ENCODE results near the gene GPHN.

Gene GPHN

DNA sequence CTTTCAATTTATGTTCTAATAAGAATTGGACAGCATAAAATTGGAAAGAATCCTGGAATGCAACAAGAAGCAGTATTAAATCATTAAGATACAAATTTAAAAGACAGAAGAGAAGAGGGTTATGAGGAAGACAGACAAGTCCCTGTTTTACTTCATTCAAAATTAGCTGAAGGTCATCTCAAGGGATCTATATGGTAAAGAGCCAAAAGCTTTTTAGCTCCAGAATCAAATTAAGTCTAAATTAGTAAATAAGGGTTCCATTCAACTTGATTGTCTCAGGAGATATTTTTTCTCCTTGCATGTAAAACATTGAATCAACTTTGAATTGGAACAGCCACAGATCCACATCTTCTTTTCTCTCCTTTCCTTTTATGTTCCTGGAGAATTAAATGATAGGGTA is 14.2 kb upstream of the GPHN start:
- Histone ChIP-seq H3K9me2 (ENCODE audit: low read depth, low read length) (no peaks in the 10 kb centered on the region), H3K9ac (ENCODE audit: low read length) (no peak overlapping the region), H4K20me1 (ENCODE audit: insufficient read depth, low read length) (no peaks in the 10 kb centered on the region), H3K4me3 (ENCODE audit: low read depth, low read length, poor library complexity, severe bottlenecking) (no peak overlapping the region), H3K4me2 (ENCODE audit: low read length) (no peak overlapping the region), H3K4me1 (ENCODE audit: insufficient read depth, low read length, severe bottlenecking) (no peaks in the 10 kb centered on the region), H3K9me3 (ENCODE audit: low read length) (no peaks in the 10 kb centered on the region), H3K79me2 (ENCODE audit: insufficient read depth, low read length) (no peaks in the 10 kb centered on the region), H3K27me3 (ENCODE audit: insufficient read depth, low read length) (no peaks in the 10 kb centered on the region), H3K36me3 (ENCODE audit: insufficient read depth, low read length) (no peaks in the 10 kb centered on the region), H2AFZ (ENCODE audit: low read length) (no peak overlapping the region), H3K27ac (ENCODE audit: low read depth, low read length, poor library complexity, severe bottlenecking) (no peak overlapping the region), H3F3A (ENCODE audit: insufficient read depth, low read length) (no peaks in the 10 kb centered on the region)
- TF ChIP-seq, protein P1, sequence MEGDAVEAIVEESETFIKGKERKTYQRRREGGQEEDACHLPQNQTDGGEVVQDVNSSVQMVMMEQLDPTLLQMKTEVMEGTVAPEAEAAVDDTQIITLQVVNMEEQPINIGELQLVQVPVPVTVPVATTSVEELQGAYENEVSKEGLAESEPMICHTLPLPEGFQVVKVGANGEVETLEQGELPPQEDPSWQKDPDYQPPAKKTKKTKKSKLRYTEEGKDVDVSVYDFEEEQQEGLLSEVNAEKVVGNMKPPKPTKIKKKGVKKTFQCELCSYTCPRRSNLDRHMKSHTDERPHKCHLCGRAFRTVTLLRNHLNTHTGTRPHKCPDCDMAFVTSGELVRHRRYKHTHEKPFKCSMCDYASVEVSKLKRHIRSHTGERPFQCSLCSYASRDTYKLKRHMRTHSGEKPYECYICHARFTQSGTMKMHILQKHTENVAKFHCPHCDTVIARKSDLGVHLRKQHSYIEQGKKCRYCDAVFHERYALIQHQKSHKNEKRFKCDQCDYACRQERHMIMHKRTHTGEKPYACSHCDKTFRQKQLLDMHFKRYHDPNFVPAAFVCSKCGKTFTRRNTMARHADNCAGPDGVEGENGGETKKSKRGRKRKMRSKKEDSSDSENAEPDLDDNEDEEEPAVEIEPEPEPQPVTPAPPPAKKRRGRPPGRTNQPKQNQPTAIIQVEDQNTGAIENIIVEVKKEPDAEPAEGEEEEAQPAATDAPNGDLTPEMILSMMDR (IDR thresholded peaks at IDR 0.05; ENCODE audit: low read length): no peak
- no peak for TF ChIP-seq EZH2 (IDR thresholded peaks at IDR 0.05; ENCODE audit: borderline replicate concordance, low read length)

DNA sequence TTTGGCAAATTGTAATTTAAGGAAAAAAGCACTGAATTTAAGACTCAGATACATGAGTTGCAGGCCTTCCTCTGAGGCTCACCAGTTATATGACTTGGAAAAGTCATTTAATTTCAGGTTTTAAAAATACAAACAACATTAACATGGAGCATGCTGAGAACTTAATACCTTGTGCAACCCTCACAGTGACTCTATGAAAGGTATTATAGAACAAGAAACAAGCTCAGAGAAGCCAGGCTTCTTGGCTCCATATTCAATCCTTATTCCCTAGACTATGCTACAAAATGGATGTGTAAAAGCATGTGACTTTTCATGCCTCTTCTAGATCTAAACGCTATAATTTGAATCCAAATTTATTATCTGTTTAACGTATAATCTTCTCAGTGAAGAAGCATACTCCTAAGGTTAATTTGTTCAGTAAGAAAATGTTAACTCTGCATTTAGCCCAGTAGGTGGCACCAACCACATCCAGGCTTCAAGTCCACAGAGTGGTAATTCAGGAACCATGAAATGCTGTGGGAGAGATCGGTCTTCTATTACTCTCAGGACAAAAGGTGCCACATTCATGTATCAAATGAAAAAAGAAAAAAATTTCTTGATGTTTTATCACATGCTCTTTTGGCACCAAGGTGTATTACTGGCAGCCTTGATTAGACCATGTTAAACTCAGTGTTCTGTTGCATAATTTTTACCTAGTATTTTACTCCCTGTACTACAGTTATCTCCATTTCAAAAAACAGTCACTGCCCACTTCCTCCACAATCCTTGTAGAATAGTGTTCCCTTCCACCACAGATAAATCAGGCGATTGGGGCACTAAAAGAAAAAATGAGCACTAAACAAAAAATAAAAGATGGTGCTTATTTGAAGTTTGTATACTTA is 12.5 kb upstream of the GPHN start:
- Histone ChIP-seq H3K4me1 (ENCODE audit: insufficient read depth, low read length, severe bottlenecking) (no peaks in the 10 kb centered on the region), H4K20me1 (ENCODE audit: insufficient read depth, low read length) (no peaks in the 10 kb centered on the region), H3K9ac (ENCODE audit: low read length) (no peak overlapping the region), H3K4me2 (ENCODE audit: low read length) (no peak overlapping the region), H3F3A (ENCODE audit: insufficient read depth, low read length) (no peaks in the 10 kb centered on the region), H3K27ac (ENCODE audit: low read depth, low read length, poor library complexity, severe bottlenecking) (no peak overlapping the region), H3K79me2 (ENCODE audit: insufficient read depth, low read length) (no peaks in the 10 kb centered on the region), H3K9me2 (ENCODE audit: low read depth, low read length) (no peaks in the 10 kb centered on the region), H3K9me3 (ENCODE audit: low read length) (no peaks in the 10 kb centered on the region), H3K4me3 (ENCODE audit: low read depth, low read length, poor library complexity, severe bottlenecking) (no peak overlapping the region), H3K36me3 (ENCODE audit: insufficient read depth, low read length) (no peaks in the 10 kb centered on the region), H2AFZ (ENCODE audit: low read length) (no peak overlapping the region), H3K27me3 (ENCODE audit: insufficient read depth, low read length) (no peaks in the 10 kb centered on the region)
- no peak for TF ChIP-seq EZH2 (IDR thresholded peaks at IDR 0.05; ENCODE audit: borderline replicate concordance, low read length)
- TF ChIP-seq, protein P1 (IDR thresholded peaks at IDR 0.05; ENCODE audit: low read length): peak; percentile 77

- Histone ChIP-seq H3K9ac (ENCODE audit: low read length) (no peak overlapping the region), H3K27ac (ENCODE audit: low read depth, low read length, poor library complexity, severe bottlenecking) (no peak overlapping the region)
These were observed 11.6 kb upstream of the GPHN start for GRCh38 chr14:66496188-66496807.

More at GRCh38 chr14:66496188-66496807, 11.6 kb upstream of the GPHN start:
- Histone ChIP-seq H3F3A (ENCODE audit: insufficient read depth, low read length) (no peaks in the 10 kb centered on the region), H3K4me3 (ENCODE audit: low read depth, low read length, poor library complexity, severe bottlenecking) (no peak overlapping the region), H3K9me3 (ENCODE audit: low read length) (no peaks in the 10 kb centered on the region), H2AFZ (ENCODE audit: low read length) (no peak overlapping the region), H3K27me3 (ENCODE audit: insufficient read depth, low read length) (no peaks in the 10 kb centered on the region), H3K4me2 (ENCODE audit: low read length) (no peak overlapping the region), H3K36me3 (ENCODE audit: insufficient read depth, low read length) (no peaks in the 10 kb centered on the region), H3K79me2 (ENCODE audit: insufficient read depth, low read length) (no peaks in the 10 kb centered on the region), H4K20me1 (ENCODE audit: insufficient read depth, low read length) (no peaks in the 10 kb centered on the region), H3K4me1 (ENCODE audit: insufficient read depth, low read length, severe bottlenecking) (no peaks in the 10 kb centered on the region), H3K9me2 (ENCODE audit: low read depth, low read length) (no peaks in the 10 kb centered on the region)
- TF ChIP-seq, protein P1 (IDR thresholded peaks at IDR 0.05; ENCODE audit: low read length): no peak
